ENCODE data around the gene CEP192. TPM values are rescaled to one million over a fixed set of nuclear protein-coding genes. Genes with fewer than 3 reads are reported as not detected.
A peak's percentile ranks its signal among the peaks of the same experiment; 100 is the strongest.

Gene CEP192
- total RNA-seq, 3 donors from 2014 or later = 19.8 to 38.6 (median 23.9) TPM

DNA sequence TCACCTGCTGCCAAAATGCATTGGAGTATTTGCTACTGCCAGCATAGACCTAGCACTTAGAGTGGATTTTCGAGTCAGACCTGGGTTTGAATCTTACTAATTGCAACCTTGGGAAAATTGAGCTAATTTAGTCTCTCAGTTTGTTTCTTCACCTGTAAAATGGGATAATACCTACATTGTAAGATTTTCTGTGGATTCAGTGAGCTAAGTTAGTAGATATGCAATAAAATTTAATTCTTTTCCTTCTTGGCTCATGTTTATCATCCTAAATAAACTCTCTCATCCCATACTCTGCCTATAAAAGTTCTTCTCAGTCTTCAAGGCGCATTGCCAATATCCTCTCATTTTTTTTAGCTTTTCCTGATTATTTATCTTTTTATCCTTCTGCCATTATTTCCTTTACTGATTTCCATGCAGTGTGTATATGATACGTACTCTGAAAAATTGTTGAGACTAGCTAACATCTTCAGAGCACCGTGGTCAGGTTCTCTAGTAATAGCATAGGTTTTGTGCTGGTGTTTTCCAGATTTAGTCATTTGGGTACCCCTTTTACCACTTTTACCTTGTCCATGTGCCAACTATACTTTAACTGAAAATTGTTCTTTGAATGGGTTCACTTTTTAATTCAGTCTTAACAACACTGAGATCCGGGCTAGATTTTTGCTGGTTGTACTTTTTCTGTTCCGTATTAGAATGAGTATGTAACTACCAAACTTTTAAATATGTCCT lies 7.3 kb downstream of the CEP192 start:
- Histone ChIP-seq H3K36me3 (no peaks in the 10 kb centered on the region), H3K27me3 (no peaks in the 10 kb centered on the region), H3K9me3 (no peaks in the 10 kb centered on the region), H3K27ac (no peak overlapping the region), H3K4me1 (no peaks in the 10 kb centered on the region), H3K4me3 (no peak overlapping the region)
- DNase-seq (ENCODE audit: low spot score in 2 of 2) = no peak
- TF ChIP-seq POLR2AphosphoS5 (IDR thresholded peaks at IDR 0.05) = no peak
- no peak for TF ChIP-seq POLR2A (IDR thresholded peaks at IDR 0.05)
- TF ChIP-seq, protein P1, sequence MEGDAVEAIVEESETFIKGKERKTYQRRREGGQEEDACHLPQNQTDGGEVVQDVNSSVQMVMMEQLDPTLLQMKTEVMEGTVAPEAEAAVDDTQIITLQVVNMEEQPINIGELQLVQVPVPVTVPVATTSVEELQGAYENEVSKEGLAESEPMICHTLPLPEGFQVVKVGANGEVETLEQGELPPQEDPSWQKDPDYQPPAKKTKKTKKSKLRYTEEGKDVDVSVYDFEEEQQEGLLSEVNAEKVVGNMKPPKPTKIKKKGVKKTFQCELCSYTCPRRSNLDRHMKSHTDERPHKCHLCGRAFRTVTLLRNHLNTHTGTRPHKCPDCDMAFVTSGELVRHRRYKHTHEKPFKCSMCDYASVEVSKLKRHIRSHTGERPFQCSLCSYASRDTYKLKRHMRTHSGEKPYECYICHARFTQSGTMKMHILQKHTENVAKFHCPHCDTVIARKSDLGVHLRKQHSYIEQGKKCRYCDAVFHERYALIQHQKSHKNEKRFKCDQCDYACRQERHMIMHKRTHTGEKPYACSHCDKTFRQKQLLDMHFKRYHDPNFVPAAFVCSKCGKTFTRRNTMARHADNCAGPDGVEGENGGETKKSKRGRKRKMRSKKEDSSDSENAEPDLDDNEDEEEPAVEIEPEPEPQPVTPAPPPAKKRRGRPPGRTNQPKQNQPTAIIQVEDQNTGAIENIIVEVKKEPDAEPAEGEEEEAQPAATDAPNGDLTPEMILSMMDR (IDR thresholded peaks at IDR 0.05) = no peak
- intact Hi-C loops (cut with DNase I; ENCODE audit: low total_unique reads) = no loop called here

- no peaks in the 10 kb centered on the region for H3K27me3 ChIP-seq
- intact Hi-C loops (cut with DNase I; ENCODE audit: low total_unique reads) = no loop called here
- TF ChIP-seq, protein P1 (IDR thresholded peaks at IDR 0.05) = peak in 1 of 3 donors; percentile 9
- no peak for TF ChIP-seq POLR2AphosphoS5 (IDR thresholded peaks at IDR 0.05)
- H3K36me3 ChIP-seq = no peaks in the 10 kb centered on the region
- no peaks in the 10 kb centered on the region for H3K4me1 ChIP-seq
- no peaks in the 10 kb centered on the region for H3K9me3 ChIP-seq
- H3K4me3 ChIP-seq = no peak overlapping the region
- H3K27ac ChIP-seq = no peak overlapping the region
- no peak for DNase-seq (ENCODE audit: low spot score in 2 of 2)
Observed at GRCh38 chr18:13003466-13003896, 12.3 kb downstream of the CEP192 start.

GRCh38 chr18:13004396-13004795 lies 13.2 kb downstream of the CEP192 start:
- Histone ChIP-seq H3K27ac (no peak overlapping the region), H3K27me3 (no peaks in the 10 kb centered on the region), H3K36me3 (no peaks in the 10 kb centered on the region), H3K4me1 (no peaks in the 10 kb centered on the region), H3K9me3 (no peaks in the 10 kb centered on the region), H3K4me3 (no peak overlapping the region)
- intact Hi-C loops (cut with DNase I; ENCODE audit: low total_unique reads) = no loop called here
- no peak for DNase-seq (ENCODE audit: low spot score in 2 of 2)
- no peak for TF ChIP-seq POLR2A (IDR thresholded peaks at IDR 0.05)
- no peak for TF ChIP-seq POLR2AphosphoS5 (IDR thresholded peaks at IDR 0.05)
- TF ChIP-seq, protein P1 (IDR thresholded peaks at IDR 0.05) = no peak

- Histone ChIP-seq H3K4me3 (no peak overlapping the region), H3K27ac (no peak overlapping the region), H3K9me3 (no peaks in the 10 kb centered on the region), H3K4me1 (no peaks in the 10 kb centered on the region), H3K27me3 (no peaks in the 10 kb centered on the region), H3K36me3 (no peaks in the 10 kb centered on the region)
- DNase-seq (ENCODE audit: low spot score in 2 of 2) = no peak
- intact Hi-C loops (cut with DNase I; ENCODE audit: low total_unique reads) = no loop called here
- TF ChIP-seq POLR2A (IDR thresholded peaks at IDR 0.05) = no peak
- TF ChIP-seq POLR2AphosphoS5 (IDR thresholded peaks at IDR 0.05) = no peak
- TF ChIP-seq, protein P1 (IDR thresholded peaks at IDR 0.05) = no peak
Observed at GRCh38 chr18:13005289-13005688, 14.1 kb downstream of the CEP192 start.

DNA sequence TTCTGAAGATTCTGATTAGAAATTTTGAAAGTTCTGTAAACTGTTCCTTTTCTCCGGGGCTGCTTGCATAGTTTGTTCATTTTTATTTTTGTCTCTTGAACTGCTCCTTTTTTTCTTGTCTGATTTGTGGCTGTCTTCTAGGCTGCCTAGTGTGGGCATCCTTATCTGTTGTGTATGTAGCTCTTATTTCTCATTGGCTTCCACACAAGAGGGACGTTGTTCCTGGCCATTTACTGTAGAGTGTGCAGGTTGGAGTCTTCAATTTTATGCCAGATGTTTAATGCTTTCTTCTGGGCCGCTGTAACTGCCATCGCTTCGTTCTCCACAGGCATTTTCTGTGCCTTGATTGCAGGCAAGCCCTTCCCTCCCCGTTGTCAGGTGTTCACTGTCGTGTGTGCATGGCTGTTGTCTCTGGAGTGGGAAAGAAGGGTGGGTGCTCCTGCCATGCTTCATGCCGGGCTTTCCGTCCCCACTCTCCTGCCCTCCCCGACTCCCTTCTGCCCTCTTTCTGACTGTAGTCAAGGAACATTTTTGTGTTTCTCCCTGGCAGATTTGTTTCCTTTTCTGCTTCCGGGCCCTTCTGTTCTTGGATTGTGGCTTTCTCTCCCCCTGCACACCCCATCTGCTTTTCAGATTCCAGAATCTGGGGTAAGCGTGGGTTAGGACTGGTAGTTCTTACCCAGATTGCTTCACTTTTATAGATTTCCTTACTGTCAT lies 15.5 kb downstream of the CEP192 start:
- DNase-seq (ENCODE audit: low spot score in 2 of 2) = no peak
- no peak overlapping the region for H3K4me3 ChIP-seq
- no peaks in the 10 kb centered on the region for H3K36me3 ChIP-seq
- no peaks in the 10 kb centered on the region for H3K27me3 ChIP-seq
- intact Hi-C loops (cut with DNase I; ENCODE audit: low total_unique reads) = no loop called here
- TF ChIP-seq POLR2AphosphoS5 (IDR thresholded peaks at IDR 0.05) = no peak
- TF ChIP-seq POLR2A (IDR thresholded peaks at IDR 0.05) = no peak
- TF ChIP-seq, protein P1 (IDR thresholded peaks at IDR 0.05) = no peak
- H3K4me1 ChIP-seq = no peaks in the 10 kb centered on the region
- H3K9me3 ChIP-seq = no peaks in the 10 kb centered on the region
- H3K27ac ChIP-seq = no peak overlapping the region

Measured in breast epithelium (tissue), 4 donors.